EH (cell line): ENCODE measurements around the gene ARMH4.

Experiments
- DNase-seq: peaks from one replicate; pipeline ENCODE4 v3.0.0-alpha.2; 2015; ENCODE audit warnings: low read depth

Gene ARMH4

GRCh38 chr14:58100735-58101368 lies 51.2 kb downstream of the ARMH4 start:
- peak; percentile 79 for DNase-seq

GRCh38 chr14:58099682-58100081 lies 52.3 kb downstream of the ARMH4 start:
- DNase-seq = no peak

- no peak for DNase-seq
Measured at GRCh38 chr14:58098507-58098906, 53.5 kb downstream of the ARMH4 start.

GRCh38 chr14:58096731-58097130 lies 55.3 kb downstream of the ARMH4 start:
- no peak for DNase-seq

- DNase-seq = no peak
Measured at GRCh38 chr14:58091883-58092630, 60.0 kb downstream of the ARMH4 start.

GRCh38 chr14:58089612-58090011 lies 62.4 kb downstream of the ARMH4 start:
- DNase-seq = no peak

GRCh38 chr14:58088961-58089360 lies 63.1 kb downstream of the ARMH4 start:
- DNase-seq = peak; percentile 29

GRCh38 chr14:58085877-58086276 lies 66.1 kb downstream of the ARMH4 start:
- DNase-seq = no peak

GRCh38 chr14:58082491-58083098 lies 69.4 kb downstream of the ARMH4 start:
- peak; percentile 95 for DNase-seq

- DNase-seq = peak; percentile 48
Measured at GRCh38 chr14:58082011-58082410, 70.0 kb downstream of the ARMH4 start.

- DNase-seq = peak; percentile 71
Measured at GRCh38 chr14:58078471-58078870, 73.5 kb downstream of the ARMH4 start.

GRCh38 chr14:58078068-58078467 lies 73.9 kb downstream of the ARMH4 start:
- DNase-seq = peak; percentile 93

- DNase-seq = peak; percentile 86
Measured at GRCh38 chr14:58077621-58078020, 74.4 kb downstream of the ARMH4 start.

- DNase-seq = no peak
Measured at GRCh38 chr14:58073516-58073915, 78.5 kb downstream of the ARMH4 start.

GRCh38 chr14:58072288-58073071 lies 79.5 kb downstream of the ARMH4 start:
- peak; percentile 77 for DNase-seq

GRCh38 chr14:58071341-58071740 lies 80.7 kb downstream of the ARMH4 start:
- DNase-seq = no peak

- DNase-seq = no peak
Measured at GRCh38 chr14:58068306-58068705, 83.7 kb downstream of the ARMH4 start.

- no peak for DNase-seq
Measured at GRCh38 chr14:58066115-58066514, 85.9 kb downstream of the ARMH4 start.

GRCh38 chr14:58061581-58061980 lies 90.4 kb downstream of the ARMH4 start:
- DNase-seq = no peak

- no peak for DNase-seq
Measured at GRCh38 chr14:58060898-58061297, 91.1 kb downstream of the ARMH4 start.

- DNase-seq = peak; percentile 3
Measured at GRCh38 chr14:58060077-58060476, 91.9 kb downstream of the ARMH4 start.

- DNase-seq = no peak
Measured at GRCh38 chr14:58059126-58059525, 92.9 kb downstream of the ARMH4 start.
